ENCODE data around the gene CSRNP3. TPM values are rescaled to one million over a fixed set of nuclear protein-coding genes. Genes with fewer than 3 reads are reported as not detected.

CSRNP3 gene
- total RNA-seq, 4 donors from 2014 or later = 1.0 to 44.1 (median 4.3) TPM

DNA sequence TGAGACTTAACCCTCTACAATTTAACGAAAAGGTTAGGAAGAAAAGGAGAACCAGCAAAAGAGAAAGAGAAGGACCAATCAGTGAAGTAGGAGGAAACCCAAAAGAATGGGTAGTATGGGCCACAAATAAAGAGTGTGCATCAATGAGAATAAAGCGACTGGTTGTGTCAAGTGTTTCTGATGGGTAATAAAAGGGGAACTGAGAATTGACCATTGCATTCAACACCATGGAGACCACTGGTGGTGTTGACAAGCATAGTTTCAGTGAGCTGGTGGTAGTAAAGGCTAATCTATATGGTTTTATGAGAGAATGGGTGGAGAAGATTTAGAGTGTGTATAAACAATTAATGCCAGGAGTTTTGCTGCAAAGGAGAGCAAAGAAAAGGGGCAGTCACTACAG lies 75.4 kb downstream of the CSRNP3 start:
- TF ChIP-seq, protein P1, sequence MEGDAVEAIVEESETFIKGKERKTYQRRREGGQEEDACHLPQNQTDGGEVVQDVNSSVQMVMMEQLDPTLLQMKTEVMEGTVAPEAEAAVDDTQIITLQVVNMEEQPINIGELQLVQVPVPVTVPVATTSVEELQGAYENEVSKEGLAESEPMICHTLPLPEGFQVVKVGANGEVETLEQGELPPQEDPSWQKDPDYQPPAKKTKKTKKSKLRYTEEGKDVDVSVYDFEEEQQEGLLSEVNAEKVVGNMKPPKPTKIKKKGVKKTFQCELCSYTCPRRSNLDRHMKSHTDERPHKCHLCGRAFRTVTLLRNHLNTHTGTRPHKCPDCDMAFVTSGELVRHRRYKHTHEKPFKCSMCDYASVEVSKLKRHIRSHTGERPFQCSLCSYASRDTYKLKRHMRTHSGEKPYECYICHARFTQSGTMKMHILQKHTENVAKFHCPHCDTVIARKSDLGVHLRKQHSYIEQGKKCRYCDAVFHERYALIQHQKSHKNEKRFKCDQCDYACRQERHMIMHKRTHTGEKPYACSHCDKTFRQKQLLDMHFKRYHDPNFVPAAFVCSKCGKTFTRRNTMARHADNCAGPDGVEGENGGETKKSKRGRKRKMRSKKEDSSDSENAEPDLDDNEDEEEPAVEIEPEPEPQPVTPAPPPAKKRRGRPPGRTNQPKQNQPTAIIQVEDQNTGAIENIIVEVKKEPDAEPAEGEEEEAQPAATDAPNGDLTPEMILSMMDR (IDR thresholded peaks at IDR 0.05) = no peak
- H3K36me3 ChIP-seq = no peaks in the 10 kb centered on the region
- no peak overlapping the region for H3K4me3 ChIP-seq
- no peak for DNase-seq
- H3K27ac ChIP-seq = no peak overlapping the region
- H3K27me3 ChIP-seq = no peaks in the 10 kb centered on the region
- H3K9me3 ChIP-seq = no peaks in the 10 kb centered on the region
- intact Hi-C loops (cut with DNase I; ENCODE audit: low total_unique reads) = no loop called here
- H3K4me1 ChIP-seq = no peaks in the 10 kb centered on the region

DNA sequence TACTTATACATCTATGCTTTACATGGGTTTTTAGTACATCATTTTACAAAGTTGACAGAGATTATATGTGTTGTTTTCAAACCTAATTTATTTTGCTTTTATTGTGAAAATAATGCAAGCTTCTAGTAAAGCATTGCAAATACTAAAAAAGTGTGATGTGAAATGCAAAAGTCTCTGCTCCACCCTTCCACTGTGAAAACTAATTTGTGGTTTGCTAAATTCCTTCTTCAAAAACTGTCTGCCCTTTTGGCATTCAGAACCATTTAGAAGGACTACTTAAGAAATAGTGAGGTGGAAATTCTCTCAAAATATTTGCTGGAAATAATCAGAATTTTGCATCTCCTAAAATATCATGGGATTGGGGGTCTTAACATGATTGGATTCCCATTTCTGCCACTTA lies 78.4 kb downstream of the CSRNP3 start:
- Histone ChIP-seq H3K27ac (no peak overlapping the region), H3K27me3 (no peaks in the 10 kb centered on the region), H3K36me3 (no peaks in the 10 kb centered on the region), H3K4me3 (no peak overlapping the region), H3K9me3 (no peaks in the 10 kb centered on the region), H3K4me1 (no peaks in the 10 kb centered on the region)
- intact Hi-C loops (cut with DNase I; ENCODE audit: low total_unique reads) = no loop called here
- TF ChIP-seq, protein P1 (IDR thresholded peaks at IDR 0.05) = no peak
- TF ChIP-seq POLR2A (IDR thresholded peaks at IDR 0.05) = no peak
- DNase-seq = no peak

DNA sequence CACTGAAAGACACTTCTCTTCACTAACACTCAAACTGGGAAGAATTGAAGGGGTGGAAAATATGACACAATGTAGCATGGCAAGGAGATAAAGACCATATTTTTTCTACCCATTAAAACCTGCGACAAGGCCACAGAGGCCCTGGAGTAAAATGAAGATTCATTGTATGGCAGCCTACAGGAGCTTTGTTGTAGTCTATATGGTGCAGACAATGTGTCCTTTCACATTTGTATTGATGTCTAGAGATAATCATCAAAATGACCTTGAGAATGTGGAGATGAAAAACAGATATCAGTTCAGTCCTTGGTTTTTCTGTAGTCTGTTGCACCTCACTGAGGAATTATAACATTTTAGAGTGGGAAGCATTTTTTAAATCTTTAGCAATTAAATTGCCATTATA lies 80.1 kb downstream of the CSRNP3 start:
- H3K4me1 ChIP-seq = no peaks in the 10 kb centered on the region
- H3K9me3 ChIP-seq = no peaks in the 10 kb centered on the region
- H3K27ac ChIP-seq = no peak overlapping the region
- TF ChIP-seq, protein P1 (IDR thresholded peaks at IDR 0.05) = no peak
- no peak for TF ChIP-seq POLR2A (IDR thresholded peaks at IDR 0.05)
- no peaks in the 10 kb centered on the region for H3K36me3 ChIP-seq
- no peak overlapping the region for H3K4me3 ChIP-seq
- no peaks in the 10 kb centered on the region for H3K27me3 ChIP-seq
- intact Hi-C loops (cut with DNase I; ENCODE audit: low total_unique reads) = no loop called here
- no peak for DNase-seq

DNA sequence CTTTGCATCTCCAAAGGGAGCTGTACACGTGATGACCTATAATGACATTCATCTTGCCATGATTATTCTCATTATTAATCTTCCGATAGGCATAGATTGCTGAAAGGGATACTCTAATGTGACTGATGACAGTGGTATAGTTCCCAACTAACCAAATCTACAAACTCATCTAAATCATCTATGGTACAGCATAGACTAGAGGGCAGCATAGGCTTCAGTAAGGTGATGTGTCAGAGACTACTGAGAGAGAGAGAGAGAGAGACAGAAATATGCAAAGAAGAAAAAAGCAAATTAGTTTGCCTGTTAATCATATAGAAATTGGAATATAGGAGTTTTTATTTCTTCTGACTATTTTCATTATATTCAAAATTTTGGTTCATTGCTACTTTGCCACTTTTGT lies 89.3 kb downstream of the CSRNP3 start:
- TF ChIP-seq, protein P1 (IDR thresholded peaks at IDR 0.05) = no peak
- TF ChIP-seq POLR2A (IDR thresholded peaks at IDR 0.05) = no peak
- Histone ChIP-seq H3K4me3 (no peak overlapping the region), H3K27ac (no peak overlapping the region), H3K4me1 (no peaks in the 10 kb centered on the region), H3K27me3 (no peaks in the 10 kb centered on the region), H3K36me3 (no peaks in the 10 kb centered on the region), H3K9me3 (no peaks in the 10 kb centered on the region)
- DNase-seq = no peak
- intact Hi-C loops (cut with DNase I; ENCODE audit: low total_unique reads) = no loop called here

DNA sequence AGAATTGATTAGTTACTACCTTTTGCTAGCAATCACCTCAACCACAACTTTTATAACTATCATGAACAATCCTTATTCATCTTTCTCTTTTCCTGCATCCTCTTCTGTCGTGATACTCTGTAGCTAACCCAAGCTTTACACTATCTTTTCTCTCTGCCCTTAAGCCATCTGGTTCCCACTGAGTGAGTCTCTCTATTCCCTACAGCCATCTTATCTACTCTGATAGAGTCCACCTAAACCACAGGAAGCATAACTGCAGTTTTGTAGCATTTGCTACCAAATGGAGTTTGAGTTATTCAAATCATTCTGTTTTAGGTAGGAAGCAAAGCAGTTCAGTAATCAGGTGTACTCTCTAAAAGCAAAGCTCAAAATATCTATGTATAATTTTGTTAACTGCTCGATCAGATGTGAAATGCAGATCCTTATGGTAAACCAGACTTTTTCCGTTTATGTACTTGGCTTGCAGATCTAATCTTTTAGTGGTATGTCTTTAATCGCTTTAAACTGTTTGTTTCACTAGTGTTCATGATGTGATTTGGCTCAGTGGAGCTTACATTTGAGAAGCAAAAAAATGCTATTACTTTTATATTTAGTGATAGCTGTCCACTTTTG lies 91.0 kb downstream of the CSRNP3 start:
- Histone ChIP-seq H3K9me3 (no peaks in the 10 kb centered on the region), H3K4me3 (no peak overlapping the region), H3K36me3 (no peaks in the 10 kb centered on the region), H3K27me3 (no peaks in the 10 kb centered on the region), H3K4me1 (no peaks in the 10 kb centered on the region), H3K27ac (no peak overlapping the region)
- DNase-seq = no peak
- intact Hi-C loops (cut with DNase I; ENCODE audit: low total_unique reads) = no loop called here
- TF ChIP-seq POLR2A (IDR thresholded peaks at IDR 0.05) = no peak
- TF ChIP-seq, protein P1 (IDR thresholded peaks at IDR 0.05) = no peak

Measured in uterus (tissue), 4 donors.